GM18907 (cell line): ENCODE data around the gene KLF13.
A peak's percentile ranks its signal among the peaks of the same experiment; 100 is the strongest.

ENCODE experiments used
- ATAC-seq: cut with Tn5 transposase; IDR thresholded peaks from one replicate; pipeline ENCODE4 v1.9.1; 2021; ENCODE audit warnings: mild to moderate bottlenecking, moderate library complexity; ENCODE audit not compliant: unreplicated experiment

Gene KLF13

GRCh38 chr15:31330836-31331235, 4.2 kb downstream of the KLF13 start:
- ATAC-seq, result no peak

DNA sequence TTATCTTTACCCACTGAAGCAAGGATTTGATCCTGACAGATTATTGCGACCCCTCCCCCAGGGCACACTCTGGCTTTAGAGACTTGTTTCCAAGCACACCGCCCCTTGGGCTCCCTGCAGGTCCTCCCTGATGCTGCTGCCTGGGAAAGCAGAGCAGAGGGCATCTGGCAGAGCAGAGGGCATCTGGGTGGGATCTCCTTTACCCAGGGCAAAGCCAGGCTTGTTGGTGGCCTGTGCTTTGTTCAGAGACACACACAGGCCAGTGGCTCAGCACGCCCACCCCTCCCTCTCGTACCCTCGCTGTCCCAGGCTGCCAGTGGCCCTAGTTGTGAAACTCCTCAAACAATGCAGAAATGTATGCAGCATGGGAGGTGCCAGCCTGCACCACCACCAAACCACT, 4.8 kb downstream of the KLF13 start:
- ATAC-seq, result no peak

DNA sequence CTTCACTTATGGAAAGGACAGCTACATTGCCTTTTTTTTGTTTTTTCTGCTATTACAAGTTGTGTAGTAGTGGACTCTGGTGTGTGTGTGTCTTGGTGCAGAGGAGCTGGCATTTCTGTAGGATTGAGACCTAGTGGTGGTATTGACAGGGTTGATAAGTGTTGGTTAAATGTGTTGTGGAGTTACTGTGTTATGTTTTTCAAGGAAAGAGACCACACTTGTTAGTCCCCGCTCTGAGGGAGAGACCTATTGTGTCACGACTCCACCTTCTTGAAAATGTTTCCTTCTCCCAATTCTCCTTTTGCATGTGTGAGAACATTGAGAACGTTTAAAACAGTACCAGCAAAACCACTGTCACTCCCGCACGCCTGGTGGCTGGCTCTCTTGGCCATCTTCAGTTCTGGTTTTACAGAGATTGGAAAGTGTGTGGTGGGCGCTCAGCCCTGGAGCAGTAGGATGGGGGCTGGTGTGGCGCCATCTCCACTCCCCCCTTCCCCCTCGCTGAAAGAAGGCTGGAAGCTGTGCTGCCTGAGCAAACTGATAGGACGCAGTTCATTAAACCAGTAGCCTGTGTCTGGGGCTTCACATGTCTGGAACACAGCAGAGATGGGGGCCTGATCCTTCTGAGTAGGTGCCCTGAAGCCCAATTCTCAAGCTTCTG, 5.5 kb downstream of the KLF13 start:
- no peak for ATAC-seq

- ATAC-seq, result no peak
These were observed 6.0 kb downstream of the KLF13 start for GRCh38 chr15:31332681-31333071.

GRCh38 chr15:31333119-31333518, 6.5 kb downstream of the KLF13 start:
- ATAC-seq, result no peak

DNA sequence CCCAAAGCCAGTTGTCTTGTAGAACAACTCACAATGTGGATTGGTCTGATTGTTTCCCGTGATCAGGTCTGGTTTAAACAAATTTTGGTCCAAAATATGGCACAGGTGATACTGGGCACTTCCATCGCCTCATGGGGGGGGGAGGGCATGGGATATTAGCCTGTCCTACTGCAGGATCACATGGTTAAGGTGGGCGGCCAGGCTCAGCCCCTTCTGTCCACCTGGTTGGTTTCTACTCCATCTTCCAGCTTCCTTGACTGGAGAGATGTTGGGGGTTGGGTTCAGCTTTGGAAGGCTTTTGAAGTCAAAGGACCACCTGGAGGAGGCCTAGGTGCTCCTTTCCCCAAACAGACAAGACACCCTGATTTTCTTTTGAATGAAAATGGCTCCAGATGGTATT, 7.2 kb downstream of the KLF13 start:
- no peak for ATAC-seq

- no peak for ATAC-seq
These were observed 9.5 kb downstream of the KLF13 start for GRCh38 chr15:31335989-31336592.

GRCh38 chr15:31336593-31337295, 10.1 kb downstream of the KLF13 start:
- ATAC-seq, result no peak

DNA sequence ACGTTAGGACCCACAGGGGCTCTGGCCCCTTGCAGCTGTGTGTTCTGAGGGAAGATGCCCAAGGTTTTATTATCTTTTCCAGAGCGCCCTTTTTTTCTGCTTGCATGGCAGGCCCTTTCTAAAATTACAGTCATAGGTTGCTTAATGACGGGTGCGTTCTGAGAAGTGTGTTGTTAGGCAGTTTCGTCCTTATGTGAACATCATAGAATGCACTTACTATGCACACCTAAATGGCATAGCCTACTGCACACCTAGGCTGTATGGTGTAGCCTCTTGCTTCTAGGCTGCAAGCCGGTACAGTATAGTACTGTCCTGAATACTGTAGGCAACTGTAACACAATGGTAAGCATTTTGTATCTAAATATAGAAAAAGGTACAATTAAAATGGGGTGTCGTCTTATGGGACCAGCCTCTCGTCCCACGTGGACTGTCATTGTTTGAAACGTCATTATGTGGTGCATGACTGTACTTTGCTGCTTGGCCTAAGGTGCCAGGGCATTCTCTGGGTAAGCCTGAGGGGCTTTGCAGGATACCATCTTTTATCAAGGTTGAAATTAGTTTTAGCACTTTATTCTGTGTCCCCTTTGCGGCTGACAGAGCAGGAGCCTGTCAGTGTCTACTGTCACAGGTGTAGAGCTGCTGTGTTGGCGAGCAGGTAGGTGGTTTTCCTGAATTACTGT, 10.9 kb downstream of the KLF13 start:
- ATAC-seq, result no peak

DNA sequence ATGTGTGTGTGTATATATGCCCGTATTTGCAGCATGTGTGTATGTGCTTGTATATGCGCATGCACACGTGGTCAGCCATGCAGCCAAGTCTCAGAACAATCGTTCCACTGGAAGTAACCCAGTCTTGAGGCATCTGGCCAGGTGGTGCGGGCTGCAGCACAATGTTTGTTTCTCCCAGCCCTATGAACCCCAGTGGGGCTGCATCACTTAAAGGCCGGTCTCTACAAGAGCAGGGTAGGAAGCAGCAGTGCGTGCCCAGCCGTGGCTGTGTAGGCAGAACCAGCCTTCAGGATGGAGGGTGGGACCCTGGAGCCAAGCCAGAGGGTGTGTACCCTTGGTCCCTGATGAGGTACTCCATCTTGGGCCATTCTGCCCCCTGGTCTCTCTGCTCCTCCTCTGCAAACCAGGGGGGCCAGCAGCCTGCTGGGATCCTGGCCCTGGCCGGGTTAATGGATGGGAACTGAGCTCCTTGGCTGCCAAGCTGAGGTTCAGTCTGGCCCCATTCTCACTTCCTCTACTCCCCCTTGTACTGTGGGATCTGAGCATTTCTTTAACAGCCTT, 11.8 kb downstream of the KLF13 start:
- peak; percentile 52 for ATAC-seq

- peak; percentile 53 for ATAC-seq
These were observed 12.4 kb downstream of the KLF13 start for GRCh38 chr15:31338879-31339557.

DNA sequence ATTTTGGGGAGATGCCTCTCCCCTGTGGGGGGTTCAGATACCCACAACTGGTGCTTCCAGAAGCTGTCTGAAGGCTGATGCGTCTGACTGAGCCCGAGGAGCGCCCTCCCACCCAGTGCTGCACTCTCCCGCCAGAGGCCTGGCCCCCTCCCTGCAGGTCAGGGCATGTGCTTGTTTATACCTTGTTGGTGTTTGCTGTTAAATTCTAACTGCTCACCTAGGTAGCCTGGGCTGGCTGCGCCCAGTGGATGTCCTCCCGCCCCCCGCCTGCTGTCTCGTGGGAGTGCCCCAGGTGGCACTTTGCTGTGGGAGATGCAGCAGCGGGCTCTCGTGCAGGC, 12.9 kb downstream of the KLF13 start:
- no peak for ATAC-seq

DNA sequence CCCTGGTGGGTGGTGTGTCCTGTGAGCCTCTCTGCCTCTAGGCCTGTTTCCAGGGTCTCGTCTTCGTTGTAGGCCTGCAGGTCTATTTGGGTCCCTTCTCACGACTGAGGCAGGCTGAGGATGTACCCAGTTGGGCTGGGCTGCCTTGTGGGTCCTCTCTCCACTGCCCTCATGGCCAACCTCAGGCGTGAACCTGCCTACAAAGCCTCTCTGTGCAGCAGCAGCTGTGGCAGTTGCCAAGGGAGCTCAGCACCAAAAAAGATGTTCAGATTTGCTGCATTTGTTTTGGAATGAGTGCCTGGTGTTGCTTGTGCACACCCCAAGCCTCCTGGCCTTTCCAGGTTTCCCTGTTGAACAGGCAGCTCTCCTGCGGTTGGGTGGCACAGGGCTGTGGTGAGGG, 13.4 kb downstream of the KLF13 start:
- ATAC-seq, result no peak

DNA sequence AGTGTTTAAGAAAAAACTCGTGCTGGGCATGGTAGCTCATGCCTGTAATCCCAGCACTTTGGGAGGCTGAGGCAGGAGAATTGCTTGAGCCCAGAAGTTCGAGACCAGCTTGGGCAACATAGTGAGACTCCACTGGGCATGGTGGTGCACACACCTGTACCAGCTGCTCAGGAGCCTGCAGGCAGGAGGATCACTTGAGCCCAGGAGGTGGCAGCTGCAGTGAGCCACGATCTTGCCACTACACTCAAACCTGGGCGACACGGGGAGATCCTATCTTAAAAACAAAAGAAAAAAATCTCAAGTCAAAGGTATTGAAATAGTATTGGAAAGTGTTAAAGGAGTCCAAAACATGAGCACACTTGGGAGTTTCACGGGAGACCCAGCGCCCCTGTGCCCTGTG, 14.0 kb downstream of the KLF13 start:
- no peak for ATAC-seq

GRCh38 chr15:31341071-31341470, 14.4 kb downstream of the KLF13 start:
- ATAC-seq, result no peak

- ATAC-seq, result no peak
These were observed 15.0 kb downstream of the KLF13 start for GRCh38 chr15:31341496-31342195.

DNA sequence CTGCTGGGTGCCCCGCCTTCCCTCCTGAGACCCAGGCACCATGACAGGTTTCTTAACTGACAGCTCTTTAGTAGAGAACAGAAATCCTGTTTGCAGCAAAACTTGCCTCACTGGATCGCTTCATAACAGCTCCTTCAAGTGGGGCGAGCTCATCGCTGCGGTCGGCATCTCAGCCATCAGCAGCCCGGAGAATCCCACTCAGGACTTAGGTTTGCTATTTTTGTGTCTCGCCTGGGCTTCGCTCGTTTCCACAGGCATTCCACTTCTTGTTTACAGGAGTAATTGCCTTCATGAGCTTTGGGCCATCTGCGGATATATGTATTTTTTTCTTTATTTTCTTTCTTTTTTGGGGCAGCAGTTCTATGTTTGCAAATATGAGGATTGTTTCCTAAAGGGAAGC, 15.7 kb downstream of the KLF13 start:
- ATAC-seq, result no peak

DNA sequence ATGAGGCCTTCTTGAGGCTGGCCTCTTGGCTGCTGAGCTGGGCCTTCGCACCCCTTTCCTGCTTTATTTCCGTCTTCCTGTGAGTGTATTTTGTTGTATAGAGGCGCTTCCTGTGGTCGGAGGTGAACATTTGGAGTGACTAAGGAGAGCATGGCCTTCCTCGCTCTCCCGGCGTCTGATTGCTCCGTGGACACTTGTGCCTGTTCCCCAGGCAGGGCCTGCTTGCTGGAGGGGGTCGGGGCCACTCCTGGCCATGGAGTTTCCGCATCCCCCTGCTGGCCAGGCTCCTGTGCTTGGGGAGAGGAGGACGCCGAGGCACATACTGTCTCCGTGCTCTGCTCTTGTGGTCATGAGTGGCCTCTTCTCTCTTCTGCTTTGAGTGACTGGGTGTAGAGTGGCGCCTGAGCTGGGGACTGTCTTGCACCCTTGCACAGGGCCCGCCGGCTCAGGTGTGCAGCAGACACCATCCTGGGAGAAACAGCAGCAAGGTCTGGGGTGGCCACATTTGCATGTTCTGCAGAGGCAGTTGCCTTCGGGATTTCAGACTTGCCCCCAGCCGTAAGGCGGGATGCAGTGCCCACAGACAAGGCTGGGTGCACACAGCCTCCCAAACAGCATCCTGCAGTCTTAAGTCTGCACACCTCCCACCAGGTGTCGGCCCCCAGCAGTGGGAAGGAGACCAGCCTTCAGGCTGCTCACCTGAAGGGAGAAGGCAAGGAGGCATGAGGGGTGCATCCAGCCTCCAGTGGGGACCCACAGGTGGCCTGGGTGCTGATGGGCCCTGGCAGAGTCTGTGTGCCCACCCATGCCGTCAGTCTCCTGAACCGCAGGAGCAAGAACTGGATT, 16.4 kb downstream of the KLF13 start:
- ATAC-seq, result no peak

DNA sequence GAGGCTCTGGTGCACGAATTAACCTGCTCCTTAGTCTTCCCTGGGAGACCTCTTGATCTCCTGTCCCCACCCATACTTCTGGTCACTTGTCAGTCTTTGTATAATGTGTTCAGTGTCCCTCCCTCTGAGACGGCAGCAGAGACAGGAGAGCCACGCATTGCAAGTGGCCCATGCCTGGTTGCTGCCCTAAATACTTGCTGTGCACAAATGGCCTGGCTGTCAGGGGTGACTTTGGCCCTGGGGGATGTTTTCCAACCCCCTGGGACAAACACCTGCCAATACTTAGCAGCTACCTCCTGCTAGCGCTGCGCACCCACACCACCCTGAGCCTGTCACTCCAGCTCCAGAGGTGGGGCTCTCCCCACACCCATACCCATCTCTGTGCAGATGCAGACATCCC, 17.2 kb downstream of the KLF13 start:
- no peak for ATAC-seq

DNA sequence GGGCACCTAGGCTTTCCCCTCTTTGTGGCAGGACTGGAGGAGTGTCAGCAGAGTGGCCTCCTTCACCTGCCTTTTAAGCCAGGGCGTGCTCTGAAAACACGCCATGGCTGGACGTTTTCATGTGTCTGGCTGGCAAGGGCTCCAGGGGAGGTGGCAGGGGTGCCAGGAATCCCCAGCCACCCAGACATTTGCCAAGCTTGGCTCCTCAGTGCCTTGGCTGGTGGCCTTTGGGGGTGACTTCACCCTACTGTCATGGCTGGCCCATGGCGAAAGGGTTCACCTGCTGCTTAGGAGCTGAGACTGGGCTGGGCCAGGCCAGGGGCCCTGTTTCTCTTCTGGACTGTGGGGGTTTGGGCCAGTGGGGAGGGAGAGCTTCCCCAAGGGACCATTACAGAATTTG, 17.6 kb downstream of the KLF13 start:
- no peak for ATAC-seq
